A549 treated with Hydrocortisone at 1 μM for 4 hours (cell line): ENCODE data around the gene XIRP2. TPM values are rescaled to one million over a fixed set of nuclear protein-coding genes. Genes with fewer than 3 reads are reported as not detected.

Experiments
- total RNA-seq: library from RNA; stranded (reverse); fragments of 200-300 nt; extraction: Qiagen RNA extraction; gene quantifications from 5 replicates; pipeline ENCODE4 v1.2.3, GENCODE V29; 2022

Gene XIRP2, protein sequence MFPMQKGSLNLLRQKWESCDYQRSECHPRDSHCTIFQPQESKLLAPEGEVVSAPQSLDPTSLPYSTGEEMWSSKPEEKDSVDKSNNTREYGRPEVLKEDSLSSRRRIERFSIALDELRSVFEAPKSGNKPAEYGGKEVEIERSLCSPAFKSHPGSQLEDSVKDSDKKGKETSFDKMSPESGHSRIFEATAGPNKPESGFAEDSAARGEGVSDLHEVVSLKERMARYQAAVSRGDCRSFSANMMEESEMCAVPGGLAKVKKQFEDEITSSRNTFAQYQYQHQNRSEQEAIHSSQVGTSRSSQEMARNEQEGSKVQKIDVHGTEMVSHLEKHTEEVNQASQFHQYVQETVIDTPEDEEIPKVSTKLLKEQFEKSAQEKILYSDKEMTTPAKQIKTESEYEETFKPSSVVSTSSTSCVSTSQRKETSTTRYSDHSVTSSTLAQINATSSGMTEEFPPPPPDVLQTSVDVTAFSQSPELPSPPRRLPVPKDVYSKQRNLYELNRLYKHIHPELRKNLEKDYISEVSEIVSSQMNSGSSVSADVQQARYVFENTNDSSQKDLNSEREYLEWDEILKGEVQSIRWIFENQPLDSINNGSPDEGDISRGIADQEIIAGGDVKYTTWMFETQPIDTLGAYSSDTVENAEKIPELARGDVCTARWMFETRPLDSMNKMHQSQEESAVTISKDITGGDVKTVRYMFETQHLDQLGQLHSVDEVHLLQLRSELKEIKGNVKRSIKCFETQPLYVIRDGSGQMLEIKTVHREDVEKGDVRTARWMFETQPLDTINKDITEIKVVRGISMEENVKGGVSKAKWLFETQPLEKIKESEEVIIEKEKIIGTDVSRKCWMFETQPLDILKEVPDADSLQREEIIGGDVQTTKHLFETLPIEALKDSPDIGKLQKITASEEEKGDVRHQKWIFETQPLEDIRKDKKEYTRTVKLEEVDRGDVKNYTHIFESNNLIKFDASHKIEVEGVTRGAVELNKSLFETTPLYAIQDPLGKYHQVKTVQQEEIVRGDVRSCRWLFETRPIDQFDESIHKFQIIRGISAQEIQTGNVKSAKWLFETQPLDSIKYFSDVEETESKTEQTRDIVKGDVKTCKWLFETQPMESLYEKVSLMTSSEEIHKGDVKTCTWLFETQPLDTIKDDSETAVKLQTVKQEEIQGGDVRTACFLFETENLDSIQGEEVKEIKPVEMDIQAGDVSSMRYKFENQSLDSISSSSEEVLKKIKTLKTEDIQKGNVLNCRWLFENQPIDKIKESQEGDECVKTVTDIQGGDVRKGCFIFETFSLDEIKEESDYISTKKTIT (N-terminal part only)
- total RNA-seq = not detected in 5 replicates

GRCh38 chr2:166888180-166888579, at the start of gene XIRP2:
Gene XIRP2, plus strand, starts transcription at chr2:166888480. Its CDS starts 15,003 bp downstream, at chr2:166903483.

DNA sequence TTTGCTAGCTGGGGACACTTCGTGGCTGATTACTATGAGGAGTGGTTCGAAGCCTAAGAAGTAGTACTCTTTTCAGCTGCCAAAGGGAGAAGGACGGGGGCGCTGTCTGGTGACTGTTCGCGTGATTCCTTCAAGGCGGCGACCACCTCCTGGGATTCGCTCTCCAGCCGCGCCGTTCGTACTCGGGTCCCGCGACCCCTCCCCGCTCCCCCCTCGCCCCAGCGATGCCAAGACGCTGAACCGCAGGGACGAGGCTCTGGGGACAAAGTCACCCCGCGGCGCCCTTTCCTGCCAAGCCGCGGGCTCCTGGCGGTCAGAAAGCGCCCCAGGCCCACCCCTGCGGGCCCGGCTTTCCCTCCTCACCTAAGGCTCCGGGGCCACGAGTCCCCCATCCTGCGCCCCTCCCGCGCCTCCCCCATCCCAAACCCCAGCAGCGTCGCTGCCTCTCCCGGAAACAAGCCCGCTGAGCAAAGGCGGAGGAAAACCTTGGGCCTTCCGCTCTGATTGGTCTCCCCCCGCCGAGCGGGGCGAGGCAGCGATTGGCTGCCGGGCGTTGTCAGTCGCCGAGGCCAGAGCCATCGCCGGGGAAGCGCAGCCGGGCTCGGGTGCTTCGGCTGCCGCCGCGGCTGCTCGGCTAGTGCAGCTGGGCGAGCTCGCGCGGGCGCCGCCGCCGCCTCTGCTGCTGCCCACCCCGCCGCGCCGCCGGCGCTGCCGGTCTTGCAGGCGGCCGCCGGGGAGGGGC, 404.3 kb downstream of the XIRP2 start, which contains the start of gene B3GALT1:
Gene B3GALT1, plus strand, starts transcription at position 572 of the 742 bp plus-strand sequence.

